GM19238 (cell line): ENCODE data around the gene TBL2.
"Not testable (repeated sequence)": the region's sequence is repeated elsewhere in the genome, so short reads cannot be mapped to it uniquely, and the experiment has no call there.

Experiments
- DNase-seq: peaks from one replicate; pipeline ENCODE4 v3.0.0; 2011; ENCODE audit warnings: low spot score; ENCODE audit not compliant: insufficient read length

TBL2 gene

DNA sequence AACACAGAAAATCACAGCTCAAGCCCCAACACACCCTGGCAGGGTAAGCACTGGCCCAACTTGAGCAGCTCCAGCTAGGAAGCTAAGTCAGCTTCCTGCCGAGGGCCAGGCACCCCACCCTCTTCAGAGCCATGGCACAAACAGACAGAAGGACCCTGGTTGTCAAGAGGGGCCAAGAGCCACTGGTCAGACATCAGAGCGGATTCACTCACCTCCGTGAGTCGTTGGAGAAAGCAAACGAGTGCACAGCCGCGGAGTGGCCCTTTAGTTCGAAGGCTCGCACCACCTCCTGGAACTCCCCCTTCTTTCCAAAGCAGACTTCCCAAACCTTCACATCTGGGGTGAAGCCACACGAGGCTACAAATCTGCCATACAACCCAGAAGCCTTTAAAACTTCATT lies 7.4 kb downstream of the TBL2 start:
- DNase-seq, result no peak

DNA sequence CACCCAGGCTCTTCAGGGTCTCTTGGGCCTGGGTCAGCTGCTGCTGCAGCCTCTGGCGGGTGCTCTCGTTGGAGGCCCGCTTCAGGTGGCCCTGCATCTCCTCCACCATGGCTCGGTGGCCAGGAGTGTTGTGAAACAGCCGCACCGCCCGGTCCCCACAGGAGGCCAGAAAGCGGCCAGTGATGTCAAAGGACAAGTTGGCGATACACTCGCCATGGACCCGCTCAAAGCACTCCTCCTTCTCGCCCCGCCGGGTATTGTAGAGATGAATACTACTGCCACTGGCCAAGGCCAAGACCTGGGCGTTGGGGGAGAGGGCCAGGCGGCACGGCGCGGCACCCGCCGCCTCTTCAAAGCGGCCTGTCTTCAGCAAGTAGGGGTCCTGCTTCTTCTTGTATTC lies 7.9 kb downstream of the TBL2 start:
- DNase-seq, result no peak

DNA sequence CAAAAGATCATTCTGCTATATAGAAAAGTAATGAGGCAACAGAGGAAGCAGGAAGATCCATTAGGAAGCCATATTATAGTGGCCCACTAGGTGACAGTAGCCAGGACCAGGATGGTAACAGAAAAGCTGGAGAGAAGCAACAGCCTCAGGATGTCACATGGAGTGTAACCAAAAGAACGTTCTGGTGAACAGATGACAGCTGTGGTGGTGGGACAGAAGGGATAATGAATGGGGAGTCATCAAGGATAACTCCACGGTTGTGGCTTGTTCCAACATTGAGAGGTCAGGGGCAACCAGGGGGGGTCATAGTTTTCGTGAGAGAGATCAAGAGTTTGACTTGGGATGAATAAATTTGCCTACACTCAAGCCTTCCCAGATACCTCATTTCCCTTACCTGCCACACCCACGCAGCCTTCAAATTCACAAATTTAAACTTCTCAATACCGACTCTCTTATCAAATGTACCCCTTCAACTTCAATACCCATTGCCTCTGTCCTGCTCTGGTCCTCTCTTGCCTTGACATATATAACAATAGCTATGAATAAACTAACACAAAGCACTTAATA lies 9.3 kb downstream of the TBL2 start:
- DNase-seq, result no peak

DNA sequence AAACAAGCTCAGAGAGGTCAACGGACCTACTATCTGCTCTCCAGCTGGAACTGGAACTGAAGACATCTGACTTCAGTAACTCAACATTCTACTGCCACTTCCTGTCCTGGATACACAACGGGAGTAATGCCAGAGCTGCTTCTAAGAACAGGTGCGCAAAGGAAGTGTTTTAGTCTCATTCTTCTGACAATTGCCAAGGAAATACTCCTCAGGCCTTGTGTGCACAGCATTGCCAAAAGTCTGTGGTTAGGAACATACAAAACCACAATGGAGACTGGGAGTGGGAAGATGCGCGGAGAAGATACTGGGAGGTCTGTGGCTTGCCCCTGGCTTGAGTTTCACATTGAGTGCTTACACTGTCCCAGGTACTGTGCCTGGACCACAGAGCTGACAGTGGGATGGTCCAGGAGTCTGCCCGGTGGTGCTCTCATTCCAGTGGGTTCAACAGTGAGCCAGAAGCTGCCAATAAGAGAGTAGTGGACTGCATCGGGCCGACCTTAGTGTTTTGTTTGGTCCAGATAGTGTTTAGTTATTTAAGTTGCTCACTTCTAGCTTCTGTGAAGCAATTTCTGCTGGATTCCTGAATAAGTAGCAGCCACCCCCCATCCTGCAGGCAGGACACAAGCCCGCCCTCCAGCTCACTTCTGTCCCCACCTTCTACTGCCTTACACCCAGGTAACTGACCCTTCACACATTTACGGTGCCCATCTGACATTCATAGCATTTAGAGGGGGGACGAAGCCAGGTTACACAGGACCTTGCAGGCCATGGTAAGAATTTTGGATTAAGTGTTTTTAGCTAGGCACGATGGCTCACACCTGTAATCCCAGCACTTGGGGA lies 10.3 kb downstream of the TBL2 start:
- no peak for DNase-seq

DNA sequence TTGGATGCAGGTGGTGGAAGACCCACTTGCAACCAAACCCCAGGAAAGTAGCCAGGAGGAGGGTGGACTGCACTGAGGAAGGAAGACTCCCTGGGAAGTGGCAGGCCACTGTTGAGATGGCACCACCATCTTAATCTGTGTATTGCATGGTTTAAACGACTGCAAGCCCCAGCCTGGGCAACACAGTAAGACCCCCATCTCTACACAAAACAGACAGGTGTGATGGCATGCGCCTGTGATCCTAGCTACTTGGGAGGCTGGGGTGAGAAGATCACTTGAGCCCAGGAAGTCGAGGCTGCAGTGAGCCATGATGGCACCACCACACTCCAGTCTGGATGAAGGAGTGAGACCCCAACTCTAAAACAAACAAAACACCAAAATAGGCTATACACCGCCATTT lies 11.2 kb downstream of the TBL2 start:
- DNase-seq, result no peak

DNA sequence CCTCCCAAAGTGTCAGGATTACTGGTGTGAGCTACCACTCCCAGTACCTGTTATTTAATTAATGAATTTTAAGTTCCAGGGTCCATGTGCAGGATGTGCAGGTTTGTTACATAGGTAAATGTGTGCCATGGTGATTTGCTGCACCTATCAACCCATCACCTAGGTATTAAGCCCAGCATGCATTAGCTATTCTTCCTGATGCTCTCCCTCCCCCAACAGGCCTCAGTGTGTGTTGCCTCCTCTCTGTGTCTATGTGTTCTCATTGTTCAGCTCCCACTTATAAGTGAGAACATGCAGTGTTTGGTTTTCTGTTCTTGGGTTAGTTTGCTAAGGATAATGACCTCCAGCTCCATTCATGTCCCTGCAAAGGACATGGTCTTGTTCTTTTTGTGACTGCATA lies 11.9 kb downstream of the TBL2 start:
- not testable (repeated sequence) for DNase-seq

DNA sequence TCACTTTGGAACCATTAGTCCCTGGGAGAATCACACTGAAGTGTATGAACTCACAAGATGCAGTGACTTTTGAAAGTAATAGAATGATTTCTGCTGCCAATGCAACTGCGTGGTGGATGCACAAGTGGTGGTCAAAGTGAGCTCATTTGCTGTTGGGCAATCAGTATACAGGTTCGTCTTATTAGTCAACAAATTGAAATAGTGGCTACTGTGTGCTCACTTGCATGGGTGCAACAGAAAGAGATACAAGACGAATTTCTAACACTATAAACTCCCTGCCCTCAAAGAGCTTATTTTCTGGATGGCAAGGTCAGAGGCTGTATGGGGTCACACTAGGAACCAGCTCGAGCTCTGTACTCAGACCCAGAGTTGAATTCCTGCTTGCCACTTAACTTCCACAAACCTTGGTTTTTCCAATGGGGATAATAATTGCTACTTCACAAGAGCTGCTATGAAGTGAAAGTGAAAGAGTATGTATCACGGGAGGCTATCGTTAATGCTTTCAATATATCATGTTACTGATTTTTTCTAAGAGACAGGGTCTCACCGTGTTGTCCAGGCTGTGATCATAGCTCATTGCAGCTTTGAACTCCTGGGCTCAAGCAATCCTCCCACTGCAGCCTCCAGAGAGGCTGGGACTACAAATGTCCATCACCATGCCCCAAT lies 12.6 kb downstream of the TBL2 start:
- DNase-seq, result no peak

DNA sequence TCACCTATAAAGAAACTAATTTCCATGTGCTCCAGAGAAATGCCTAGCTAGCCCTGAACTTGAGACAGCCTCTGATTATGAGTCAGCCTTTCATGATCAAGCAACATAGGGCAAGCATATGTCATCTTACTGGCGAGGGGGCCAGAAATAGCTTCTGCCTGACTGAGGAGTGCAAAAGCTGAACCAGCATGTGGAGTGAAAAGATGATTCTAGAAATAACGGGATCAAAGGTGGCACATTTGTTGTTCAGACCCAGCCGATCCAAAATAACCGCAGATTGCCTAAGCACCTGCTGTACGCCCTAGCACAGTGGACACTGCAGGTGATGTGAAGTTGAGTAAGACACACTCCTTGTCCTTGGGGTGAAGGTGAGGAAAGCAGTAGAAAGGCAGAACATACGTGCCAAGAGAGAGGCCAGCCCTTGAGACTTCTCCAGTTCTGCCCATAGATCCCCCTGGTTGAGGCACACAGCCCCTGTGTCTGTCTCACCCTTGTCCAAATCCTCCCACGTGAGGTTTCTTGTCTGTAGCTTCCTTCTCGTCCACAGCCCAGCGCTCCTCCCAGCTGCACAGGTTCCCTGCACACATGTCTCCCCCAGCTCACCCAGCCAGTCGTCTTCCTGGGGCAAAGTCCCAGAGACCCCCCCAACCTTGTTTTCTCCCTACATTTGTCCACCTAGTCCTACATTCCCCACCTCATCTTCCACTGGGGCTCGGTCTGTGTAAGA lies 18.1 kb downstream of the TBL2 start:
- no peak for DNase-seq

DNA sequence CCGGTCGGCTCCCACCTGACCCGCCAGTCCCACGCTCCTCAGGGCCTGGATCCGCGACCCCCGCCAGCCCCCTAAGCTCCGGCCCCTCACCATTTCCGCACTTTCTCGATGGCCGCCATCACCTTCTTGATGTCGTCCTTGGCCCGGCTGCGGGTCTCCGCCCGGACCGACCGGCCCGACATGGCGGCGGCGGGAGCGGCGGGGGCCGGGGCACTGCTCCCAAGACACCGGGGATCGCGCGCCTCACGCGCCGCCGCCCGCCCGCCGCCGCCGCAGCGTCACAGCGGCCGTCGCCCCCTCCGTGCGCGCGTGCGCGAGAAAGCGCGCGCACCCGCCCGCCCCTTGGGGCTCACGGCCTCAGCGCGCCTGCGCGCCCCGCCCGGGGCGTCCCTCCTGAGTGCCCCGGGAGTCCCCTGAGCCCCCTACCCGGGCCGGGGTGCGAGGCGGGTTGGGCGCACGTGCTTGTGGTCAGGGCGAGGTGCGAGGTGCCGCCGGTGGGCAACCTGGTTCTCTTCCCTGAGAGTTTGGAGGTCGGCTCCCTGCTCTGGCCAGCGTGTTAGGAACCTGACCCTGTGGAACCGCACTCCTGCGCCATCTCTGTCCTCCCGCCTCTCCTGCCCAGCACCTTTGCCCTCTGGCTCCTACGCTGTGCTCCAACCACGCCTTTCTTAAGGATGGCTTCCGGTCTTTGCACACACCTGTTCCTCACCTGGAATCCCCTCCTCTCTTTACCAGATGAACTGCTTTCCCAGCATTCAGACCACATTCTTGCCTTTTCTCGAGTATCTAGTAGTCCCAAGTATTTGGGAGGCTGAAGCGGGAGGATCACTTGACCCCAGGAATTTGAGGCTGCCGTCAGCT lies 20.8 kb downstream of the TBL2 start, which contains the start of gene BCL7B:
TSS of gene BCL7B (minus strand) at position 294 of the 861 bp plus-strand sequence. CDS start at position 182, 112 bp downstream.
- peak; percentile 95 for DNase-seq

DNA sequence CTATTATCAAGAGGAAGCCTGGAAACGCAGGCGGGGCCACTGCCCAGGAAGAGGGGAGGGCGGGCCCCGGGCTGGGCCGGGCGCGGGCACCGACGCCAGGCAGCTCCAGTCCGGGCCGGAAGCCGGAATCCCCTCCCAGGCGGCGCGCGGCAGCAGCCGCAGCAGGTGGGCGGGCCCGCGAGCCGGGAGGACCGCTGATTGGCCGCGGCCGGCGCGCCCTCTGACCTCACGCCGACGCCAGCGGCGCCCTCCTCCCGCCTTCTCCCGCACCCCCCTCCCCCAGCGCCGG lies 21.3 kb downstream of the TBL2 start:
- DNase-seq, result peak; percentile 99

DNA sequence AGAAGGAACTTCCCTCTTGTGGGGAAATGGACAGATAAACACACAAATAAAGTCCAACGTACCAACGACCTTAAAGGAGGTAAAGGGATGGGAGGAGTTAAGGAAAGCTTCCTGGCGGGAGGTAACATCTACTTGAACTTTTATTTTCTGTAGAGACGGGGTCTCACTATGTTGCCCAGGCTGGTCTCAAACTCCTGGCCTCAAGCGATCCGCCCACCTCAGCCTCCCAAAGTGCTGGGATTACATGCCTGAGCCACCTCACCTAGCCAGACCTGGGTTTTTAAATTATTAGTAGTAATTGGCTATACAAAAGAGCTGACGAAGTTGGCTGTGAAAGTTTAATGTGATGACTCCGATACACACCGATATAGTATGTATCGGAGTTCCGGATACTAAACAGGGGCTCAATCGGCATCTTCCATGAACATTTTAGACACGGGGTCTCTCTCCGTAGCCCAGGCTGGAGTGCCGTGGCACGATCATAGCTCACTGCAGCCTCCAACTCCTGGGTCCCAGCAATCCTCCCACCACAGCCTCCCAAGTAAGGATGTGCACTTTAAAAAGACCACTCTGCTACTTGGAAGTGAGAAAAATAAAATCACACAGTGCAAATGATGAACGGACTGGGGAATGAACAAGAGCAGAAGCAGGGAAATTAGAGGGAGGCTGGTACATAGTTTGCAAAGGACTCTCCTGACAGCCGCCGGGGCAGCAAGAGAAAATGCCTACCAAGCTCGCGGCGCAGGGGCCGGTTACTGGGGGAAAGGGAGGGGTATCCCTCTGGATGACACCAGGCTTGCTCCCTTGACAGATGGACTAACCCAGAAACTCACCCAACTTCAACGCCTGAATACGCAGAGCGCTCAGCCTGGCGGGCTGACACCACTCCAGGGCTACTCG lies 21.9 kb downstream of the TBL2 start:
- DNase-seq, result no peak

DNA sequence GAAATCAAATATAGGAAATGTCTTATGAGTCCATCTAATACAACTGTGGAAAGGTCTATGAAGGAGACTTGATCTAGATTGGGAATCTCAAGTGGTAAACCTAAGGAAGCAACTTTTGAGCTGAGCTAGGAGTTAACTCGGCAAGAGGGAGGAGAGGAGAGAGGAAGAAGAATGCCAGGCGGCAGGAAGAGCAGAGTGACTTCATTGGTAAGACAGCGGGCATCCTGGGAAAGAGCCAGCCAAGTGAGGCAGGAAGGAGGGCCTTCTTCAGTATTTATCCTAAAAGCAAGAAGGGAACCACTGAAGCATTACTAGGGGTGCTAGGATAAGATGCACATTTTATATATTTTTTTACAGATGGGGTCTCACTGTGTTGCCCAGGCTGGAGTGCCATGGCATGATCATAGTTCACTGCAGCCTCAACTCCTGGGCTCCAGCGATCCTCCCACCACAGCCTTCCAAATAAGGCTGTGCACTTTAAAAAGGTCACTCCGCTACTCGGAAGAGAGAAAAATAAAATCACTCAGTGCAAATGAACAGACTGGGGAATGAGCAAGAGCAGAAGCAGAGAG lies 22.9 kb downstream of the TBL2 start:
- DNase-seq, result no peak

DNA sequence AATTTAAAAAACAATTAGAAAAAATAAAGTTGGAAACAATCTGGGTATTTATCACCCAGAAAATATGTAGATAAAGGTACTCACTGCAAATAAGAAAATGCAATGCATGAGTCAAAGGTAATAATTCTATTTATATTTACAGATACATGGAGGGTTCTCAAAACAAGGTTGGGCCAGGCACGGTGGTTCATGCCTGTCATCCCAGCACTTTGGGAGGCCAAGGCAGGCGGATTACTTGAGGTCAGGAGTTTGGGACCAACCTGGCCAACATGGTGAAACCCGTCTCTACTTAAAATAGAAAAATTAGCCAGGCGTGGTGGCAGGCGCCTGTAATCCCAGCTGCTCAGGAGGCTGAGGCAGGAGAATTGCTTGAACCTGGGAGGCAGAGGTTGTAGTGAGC lies 28.3 kb downstream of the TBL2 start:
- not testable (repeated sequence) for DNase-seq

DNA sequence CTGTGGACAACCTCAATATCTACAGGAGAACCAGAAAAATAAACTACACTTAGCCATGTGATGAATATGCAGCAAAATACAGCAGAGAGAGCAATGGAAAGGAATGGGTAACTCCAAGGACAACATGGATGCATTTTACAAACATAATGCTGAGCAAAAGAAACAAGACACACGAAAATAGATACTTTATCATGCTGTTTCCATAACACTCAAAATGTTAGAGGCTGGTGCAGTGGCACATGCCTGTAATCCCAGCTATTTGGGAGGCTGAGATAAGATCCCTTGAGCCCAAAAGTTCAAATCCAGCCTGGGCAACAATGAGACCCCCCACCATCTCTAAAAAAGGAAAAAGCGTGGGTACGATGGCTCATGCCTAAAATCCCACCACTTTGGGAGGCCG lies 29.2 kb downstream of the TBL2 start:
- no peak for DNase-seq

DNA sequence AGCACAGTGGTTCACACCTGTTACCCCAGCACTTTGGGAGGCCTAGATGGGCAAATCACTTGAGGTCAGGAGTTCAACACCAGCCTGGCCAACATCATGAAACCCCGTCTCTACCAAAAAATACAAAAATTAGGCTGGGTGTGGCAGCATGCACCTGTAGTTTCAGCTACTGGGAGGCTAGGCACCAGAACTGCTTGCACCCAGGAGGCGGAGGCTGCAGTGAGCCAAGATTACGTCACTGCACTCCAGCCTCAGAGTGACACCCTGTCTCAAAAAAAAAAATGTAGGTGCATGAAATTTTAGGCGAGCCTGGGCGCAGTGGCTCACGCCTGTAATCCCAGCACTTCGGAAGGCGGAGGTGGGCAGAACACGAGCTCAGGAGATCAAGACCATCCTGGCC lies 30.5 kb downstream of the TBL2 start:
- no peak for DNase-seq

DNA sequence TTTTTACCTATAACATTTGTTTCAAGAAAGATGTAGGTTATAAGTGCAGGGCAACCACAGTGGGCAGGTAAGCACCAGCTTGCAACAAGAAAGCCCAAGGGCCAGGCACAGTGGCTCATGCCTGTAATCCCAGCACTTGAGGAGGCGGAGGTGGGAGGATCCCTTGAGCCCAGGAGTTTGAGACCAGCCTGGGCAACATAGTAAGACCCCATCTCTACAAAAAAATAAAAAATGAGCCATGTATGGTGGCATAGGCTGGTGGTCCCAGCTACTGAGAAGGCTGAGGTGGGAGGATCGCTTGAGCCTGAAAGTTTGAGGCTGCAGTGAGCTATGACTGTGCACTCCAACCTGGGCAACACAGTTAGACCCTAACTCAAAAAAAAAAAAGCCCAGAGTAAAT lies 33.7 kb downstream of the TBL2 start:
- no peak for DNase-seq

DNA sequence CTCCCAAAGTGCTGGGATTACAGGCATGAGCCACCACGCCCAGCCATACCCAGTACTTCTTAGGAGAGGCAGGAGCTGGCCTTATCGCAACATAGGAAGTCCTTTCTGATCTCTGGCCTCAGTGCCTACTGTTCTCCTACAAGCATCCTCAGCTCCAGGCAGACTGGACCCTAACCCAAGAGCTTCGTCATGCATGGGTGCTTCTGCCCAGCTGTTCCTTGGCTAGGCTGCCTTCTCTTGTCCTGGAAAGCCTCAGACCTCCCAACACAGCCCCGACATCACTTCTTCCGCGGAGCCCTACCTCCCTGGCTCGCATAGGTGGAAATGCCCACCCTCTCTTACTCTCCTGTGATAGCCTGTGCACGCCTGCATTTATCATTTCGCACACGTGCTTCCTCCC lies 36.7 kb downstream of the TBL2 start:
- DNase-seq, result no peak

DNA sequence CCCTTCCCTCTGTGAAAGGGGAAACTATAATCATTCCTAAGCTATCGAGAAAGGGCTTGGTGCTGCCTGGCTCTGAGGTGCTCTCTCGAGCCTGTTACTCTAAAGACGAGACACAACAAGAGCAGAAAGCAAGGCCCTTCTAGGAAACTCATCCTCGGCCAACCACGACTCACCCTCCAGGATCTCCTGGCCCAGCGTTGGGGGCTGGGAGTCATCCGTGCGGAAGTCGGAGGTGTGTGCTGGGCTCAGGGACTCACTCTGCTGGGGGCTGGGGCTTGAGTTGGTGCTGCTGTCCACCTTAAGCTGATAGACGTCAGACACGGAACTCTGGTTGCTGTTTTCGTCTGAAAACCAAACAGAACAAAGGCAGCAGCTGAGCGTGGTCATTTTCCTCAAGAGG lies 38.7 kb downstream of the TBL2 start:
- no peak for DNase-seq

DNA sequence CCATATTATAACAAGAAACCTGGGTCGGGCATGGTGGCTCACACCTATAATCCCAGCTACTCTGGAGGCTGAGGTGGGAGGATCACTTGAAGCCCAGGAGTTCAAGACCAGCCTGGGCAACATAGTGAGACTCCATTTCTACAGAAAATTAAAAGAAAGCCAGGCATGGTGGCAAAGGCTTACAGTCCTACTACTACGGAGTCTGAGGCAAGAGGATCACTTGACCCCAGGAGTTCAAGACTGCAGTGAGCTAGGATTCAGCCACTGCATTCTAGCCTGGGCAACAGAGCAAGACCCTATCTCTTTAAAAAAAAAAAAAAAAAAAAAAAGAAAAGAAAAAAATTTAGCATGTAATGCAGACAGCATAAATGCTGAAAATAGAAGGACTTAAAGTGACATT lies 39.9 kb downstream of the TBL2 start:
- DNase-seq, result not testable (repeated sequence)

DNA sequence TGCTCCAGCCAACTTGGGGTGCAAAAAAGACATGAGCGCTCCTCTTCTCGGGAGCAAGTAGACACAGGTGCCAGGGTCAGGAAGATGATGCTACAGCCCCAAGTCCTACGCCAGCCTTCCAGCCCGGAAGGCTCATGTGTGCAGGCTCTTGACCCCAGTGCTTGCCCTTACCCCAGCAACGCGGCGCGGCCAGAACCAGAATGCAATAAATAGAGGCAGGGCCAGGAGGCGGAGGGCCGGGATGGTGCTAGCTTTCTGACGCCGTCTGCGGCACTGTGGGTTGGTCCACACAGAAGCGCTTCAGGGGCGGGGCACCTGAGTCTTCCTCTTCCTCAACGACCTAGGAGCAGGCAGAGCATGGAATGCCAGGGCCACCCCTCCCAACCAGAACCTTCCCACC lies 41.3 kb downstream of the TBL2 start:
- DNase-seq, result no peak
